ENCODE data around the gene DCUN1D2. TPM values are rescaled to one million over a fixed set of nuclear protein-coding genes. Genes with fewer than 3 reads are reported as not detected.
A peak's percentile ranks its signal among the peaks of the same experiment; 100 is the strongest.
"Not testable (repeated sequence)": the region's sequence is repeated elsewhere in the genome, so short reads cannot be mapped to it uniquely, and the experiment has no call there.

The DCUN1D2 gene
- total RNA-seq (2014; rRNA removed): 9.6 and 10.8 TPM in 2 replicates
- polyA plus RNA-seq (2012): 4.7 TPM

DNA sequence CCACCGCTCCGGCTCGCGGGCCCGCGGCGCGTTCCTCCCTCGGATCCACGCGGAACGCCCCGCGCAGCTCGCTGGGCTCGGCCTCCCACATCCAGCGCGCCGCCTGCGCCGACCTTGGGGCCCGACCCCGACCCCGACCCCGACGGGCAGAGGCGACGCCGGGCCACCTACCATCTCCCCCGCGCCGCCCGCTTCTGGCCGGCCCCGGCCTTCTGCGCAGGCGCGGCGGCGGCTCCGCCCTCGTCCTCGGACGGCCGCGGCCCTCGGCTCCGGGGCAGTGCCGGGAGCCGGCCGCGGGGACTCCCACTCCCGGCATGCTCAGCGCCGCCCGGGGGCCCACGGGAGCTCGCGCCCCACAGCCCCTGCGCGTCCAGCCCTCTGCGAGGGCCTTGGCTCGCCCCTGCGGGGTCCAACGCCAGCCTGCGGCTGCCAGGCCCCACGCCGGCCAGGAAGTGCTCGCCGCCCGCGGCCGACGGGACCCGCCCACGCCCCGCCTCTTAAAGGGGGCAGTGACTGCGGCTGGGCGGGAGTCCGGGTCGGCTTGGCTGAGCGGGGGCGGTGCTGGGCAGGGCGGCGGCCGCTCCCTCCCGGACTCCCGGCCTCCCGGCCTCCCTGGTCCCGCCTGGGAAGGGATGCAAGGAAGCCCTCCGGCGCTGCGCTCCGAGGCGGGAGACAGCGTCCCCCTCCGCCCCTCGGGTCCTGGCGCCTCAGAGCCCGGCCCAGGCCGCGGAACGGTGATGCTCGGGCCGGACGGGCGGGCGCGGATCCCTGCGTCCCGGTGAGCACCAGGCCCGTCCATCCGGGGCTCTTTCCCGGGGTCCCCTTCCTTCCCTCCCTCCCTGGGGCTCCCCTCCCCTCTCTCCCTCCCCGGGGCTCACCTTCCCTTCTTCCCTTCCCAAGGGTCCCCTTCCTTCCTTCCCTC lies at the start of gene DCUN1D2:
DCUN1D2 (minus strand) TSS at position 216 of the 922 bp plus-strand sequence; CDS start at position 174, 42 bp downstream.
- peak; percentile 96 for DNase-seq (ENCODE audit: low read depth)

DNA sequence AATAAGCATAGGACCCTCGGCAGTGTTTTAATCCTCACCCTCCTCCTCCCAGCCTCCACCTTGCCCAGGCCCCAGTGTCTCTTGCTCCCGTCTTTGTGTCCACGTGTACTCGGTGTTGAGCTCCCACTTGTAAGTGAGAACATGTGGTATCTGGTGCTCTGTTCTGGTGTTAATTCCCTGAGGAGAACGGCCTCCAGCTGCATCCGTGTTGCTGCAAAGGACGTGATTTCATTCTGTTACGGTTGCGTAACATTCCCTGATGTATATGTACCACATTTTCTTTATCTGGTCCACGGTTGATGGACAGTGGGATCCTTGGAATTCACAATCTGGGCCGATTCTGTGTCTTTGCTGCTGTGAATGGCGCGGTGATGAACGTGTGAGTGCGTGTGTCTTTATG lies 49.3 kb upstream of the DCUN1D2 start:
- DNase-seq (ENCODE audit: low read depth): no peak

DNA sequence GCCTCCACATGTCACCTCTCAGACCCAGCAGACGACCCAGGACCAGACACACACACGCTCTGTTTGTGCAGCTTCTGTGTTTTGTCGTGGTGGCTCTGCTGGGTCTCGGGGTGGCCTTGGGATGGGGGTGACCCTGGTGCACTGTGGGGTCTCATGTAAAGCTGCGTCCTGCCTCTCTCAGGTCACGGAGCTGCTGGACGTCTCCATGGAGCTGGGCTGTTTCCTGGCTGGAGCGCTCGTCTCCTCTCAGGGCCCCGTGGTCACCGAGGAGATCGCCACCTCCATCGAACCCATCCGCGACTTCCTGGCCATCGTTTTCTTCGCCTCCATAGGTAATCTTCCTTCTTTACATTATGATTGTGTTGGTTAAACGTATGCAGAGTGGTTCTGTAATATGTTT lies 48.7 kb upstream of the DCUN1D2 start:
- DNase-seq (ENCODE audit: low read depth): no peak

DNA sequence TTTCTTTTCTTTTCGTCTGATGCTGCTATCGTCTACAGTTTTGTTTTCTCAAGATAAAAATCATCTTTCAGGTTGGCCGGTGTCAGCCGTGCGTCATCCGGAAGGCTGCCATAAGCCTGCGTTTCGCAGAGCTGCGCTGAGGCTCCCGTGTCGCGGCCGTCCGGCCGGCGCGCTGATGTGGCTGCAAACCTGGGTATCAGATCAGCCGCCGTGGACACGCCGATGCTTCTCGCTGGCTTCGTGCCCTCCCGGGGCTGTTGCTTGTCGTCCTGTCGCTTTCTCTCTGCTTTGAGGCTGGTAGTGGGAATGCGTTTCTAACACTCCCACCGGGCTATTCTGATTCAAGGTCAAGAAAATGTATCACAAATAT lies 48.2 kb upstream of the DCUN1D2 start:
- DNase-seq (ENCODE audit: low read depth): no peak

DNA sequence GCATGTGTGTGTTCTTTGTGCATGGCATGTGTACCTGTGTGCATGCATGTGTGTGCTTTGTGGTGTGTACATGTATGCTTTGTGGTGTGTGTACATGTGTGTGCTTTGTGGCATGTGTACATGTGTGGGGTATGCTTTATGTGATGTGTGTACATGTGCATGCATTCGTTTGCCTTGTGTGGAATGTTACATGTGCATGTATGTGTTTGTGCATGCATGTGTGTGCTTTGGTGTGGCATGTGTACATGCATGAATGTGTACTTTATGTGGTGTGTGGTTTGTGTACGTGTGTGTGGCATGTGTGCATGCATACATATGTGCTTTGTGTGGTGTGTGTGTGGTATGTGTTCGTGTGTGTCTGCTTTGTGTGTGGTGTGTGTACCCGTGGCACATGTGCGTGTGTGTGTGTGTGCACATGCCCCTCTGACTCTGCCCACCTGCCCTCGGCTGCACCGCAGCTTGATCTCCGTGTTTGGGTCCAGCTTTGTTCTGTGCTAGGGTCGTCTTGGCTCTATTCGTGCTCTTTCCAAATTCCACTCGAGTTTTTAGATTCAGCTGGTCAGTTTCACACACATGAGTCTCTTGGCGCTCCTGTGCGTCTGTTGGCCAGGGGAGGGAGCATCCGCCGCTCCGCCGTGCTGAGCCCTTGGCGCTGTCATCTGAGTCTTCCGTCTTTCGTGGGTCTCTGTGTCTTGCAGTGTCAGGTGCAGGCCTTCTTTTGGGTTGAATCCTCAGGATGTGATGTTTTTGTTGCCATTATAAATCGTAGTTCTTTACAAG lies 47.6 kb upstream of the DCUN1D2 start:
- no peak for DNase-seq (ENCODE audit: low read depth)

DNA sequence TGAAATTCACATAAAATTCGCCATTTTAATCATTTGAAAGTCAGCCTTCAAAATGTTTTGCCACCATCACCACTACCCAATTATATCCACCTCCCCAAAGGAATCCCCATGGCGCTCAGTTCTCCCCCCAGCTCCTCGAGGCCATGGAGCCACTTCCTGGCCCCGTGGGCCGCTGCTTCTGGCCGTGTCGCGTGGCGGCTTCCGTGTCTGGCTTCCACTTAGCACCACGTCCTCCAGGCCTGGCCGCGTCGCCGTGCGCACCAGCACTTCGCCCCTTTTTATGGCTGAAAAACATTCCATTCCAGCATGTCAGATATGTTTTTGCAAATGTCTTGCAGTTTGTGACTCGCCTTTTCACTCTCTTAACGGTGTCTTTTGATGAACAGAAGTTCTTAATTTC lies 46.7 kb upstream of the DCUN1D2 start:
- DNase-seq (ENCODE audit: low read depth): no peak

DNA sequence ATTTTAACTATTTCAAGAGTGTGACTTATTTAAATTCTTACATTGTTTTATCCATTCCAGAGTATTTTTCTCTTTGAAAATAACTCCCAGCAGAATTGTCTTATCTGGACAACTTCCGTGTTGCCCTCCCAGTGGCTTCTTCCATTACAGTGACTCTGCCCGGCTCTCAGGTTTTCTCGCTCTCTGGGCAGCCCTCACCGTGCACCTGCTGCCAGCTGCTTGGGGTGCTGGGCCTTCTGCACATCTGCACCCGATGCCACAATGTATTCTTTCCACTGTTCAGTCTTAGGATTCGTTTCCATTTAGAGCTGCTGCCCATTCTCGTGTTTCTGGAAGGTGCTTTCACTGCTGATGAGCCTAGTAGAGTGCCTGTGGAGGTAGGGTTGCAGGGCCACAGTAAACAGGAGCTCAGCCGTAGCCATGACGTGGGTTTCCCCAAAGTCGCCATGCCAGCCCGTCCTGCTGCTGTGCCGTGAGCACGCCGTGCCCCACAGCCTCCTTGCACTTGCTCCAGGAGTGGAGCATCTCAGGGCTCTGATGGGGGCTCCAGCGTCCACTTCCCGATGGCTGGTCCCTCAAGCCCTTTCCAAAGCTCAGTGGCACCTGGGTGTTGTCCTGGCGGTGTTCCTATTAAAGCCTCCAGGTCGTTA lies 46.1 kb upstream of the DCUN1D2 start:
- DNase-seq (ENCODE audit: low read depth): no peak

DNA sequence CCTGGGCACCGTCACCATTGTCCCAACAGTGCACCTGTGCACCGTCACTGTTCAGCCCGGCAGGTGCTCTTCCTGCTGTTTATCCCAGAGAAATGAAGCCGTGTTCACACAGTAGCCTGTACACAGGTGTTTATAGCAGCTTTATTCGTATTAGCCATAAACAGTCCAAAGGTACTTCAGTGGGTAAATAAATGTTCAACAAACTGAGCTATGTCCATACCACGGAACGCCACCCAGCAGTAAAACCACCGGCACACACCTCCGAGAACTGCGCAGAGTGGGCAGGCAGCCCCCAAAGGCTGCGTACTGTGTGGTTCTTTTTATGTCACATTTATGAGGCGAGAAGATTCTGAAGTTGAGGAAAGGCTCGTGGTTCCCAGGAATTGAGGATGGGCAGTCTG lies 44.9 kb upstream of the DCUN1D2 start:
- DNase-seq (ENCODE audit: low read depth): no peak

DNA sequence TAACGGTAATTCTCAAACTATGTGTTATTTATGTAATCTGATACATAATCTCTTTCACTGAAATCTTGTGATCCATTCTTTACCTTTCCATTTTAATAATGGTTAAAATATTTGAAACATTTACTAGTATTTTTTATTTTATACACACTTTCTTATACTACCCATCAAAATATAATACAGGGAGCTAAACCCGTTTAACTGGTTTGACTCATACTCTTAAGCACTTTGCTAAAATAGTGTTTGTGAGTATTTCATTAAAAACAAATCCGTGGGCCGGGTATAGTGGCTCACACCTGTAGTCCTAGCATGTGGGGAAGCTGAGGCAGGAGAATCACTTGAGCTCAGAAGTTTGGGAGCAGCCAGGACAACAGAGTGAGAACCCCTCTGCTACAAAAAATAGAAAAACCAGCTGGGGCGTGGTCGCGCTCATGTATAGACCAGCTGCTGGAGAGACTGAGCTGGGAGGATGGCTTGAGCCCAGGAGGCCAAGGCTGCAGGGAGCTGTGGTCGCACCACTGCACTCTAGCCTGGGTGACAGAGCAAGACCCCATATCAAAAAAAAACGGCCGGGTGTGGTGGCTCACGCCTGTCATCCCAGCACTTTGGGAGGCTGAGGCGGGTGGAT lies 43.8 kb upstream of the DCUN1D2 start:
- no peak for DNase-seq (ENCODE audit: low read depth)

DNA sequence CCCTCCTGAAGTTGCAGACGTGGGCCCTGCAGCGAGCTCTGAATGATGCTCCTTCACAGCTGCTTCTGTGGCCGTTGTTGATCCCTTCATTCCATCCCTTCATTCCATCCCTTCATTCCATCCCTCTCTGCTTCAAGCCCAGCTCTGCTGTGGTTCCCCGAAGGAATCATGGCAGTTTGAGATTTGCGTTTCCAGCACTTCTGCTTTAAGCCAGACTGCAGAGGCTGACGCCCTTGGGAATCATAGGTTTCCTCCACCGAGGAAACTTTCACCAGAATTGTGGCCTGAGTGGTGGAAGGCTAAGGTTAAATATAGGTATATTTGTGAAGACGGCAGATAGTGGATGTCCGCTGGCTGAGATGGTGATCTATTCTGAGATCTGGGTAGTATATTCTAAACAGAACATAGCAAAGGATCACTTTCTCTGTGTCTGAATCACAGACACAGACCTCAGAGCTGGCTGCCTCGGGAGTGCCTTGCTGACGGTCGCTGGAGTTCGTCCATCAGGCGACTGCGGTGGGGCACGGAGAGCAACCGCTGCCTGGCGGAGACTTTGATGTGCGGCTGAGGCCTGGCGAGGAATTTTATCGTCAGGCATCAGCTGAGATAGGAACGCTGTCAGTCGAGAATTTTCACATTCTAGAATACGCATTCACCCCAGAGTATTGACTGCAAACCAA lies 42.8 kb upstream of the DCUN1D2 start:
- no peak for DNase-seq (ENCODE audit: low read depth)

DNA sequence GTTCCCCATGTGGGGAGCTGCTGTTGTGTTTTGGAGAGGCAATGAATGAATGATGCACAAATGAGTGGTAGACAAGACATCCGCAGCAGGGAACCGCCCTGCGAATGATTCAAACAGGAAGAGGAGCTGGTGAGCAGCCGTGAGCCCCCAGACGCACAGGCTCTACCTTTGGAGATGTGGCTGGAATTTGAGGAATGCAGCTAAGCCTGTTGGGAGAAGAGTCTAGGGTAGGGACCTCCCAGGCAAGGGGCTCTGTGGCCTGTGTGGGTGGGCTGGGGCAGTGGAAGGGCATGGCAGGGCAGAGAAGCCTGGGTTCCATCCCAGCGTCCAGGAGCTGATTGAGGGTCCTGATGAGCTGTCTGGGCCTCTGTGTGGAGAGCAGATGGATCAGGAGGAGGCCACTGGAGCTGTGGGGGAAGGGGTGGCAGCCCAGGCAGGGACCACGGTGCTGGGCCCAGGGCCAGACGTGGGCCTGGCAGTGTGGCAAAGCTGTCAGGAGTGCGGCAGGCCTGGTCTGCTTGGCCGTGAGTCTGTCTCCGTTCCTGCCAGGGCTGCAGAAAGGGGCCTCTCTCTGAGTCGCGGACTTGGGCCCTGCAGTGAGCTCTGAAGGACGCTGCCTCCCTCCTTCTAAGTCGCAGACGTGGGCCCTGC lies 41.8 kb upstream of the DCUN1D2 start:
- DNase-seq (ENCODE audit: low read depth): no peak

DNA sequence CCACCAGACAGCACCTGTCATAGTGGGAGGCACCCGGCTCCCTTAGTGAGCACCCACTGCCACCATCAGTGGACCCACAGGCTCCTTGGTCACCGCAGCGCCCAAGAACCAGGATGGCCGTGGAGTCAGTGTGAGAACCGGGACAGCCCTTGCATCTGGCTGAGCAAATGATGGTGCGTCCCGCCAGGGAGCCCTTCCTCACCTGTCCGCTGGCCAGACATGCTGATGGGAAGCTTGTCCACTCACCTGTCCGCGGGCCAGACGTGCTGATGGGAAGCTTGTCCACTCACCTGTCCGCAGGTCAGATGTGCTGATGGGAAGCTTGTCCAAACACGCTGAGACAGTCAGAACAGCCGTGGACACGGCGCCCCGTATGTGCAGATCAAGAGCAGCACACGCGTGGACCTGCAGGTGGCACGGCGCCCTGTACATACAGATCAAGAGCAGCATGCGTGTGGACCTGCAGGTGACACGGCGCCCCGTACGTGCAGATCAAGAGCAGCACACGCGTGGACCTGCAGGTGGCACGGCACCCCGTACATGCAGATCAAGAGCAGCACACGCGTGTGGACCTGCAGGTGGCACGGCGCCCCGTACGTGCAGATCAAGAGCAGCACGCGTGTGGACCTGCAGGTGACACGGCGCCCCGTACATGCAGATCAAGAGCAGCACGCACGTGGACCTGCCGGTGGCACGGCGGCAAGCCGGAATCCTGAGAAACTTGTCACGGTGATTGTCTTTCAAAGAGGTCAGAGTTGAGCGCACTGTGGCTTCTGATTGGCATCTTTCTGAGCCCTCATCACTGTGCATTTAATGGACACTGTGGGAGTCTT lies 40.7 kb upstream of the DCUN1D2 start:
- DNase-seq (ENCODE audit: low read depth): no peak

DNA sequence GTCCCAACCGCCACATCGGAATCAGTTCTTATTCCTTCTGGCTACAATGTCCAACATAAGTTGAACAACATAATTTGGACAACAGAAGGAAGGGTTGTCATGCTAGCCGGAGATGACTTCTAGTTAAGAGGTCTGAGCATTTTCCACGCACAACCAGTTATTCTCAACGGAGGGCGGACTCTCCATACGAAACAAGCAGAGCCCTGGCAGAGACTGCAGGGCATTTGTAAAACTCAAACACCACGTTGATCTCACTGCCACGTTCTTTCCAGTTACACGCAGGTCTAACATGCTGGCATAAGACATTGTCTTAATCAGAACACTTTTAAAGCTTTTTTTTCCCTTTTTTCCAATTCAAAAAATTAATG lies 38.3 kb upstream of the DCUN1D2 start:
- no peak for DNase-seq (ENCODE audit: low read depth)

DNA sequence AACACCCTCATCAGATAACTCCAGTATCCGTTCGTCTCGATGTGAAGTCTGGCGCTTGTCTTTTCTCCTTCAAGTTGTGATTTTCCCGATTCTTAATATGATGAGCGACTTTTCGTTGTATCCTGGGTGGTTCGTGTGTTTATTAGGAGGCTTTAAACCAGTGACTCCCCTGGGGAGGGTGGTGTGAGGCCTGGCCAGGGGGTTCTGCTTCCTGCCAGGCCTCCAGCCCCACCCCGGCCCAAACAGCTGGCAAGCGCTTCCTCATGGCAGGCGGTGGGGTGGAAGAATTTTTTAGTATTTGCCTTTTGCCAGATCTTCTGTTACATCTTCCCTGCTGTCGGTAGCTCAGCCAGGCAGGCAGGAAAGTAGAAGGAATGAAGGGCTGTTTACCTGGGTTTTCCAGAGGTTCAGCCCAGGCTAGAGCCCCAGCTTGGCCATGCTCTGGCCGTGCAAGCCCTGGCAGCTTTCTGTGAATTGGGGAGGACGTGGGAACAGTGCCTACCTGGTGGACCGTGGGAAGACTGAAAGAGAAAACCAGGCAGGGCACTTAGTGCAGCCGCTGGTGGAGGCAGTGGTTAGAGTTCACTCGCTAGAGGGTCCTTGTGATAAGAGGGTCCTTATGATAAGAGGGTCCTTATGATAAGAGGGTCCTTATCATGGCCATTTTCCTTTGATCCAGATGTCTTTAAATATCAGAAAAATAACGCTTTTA lies 37.7 kb upstream of the DCUN1D2 start:
- DNase-seq (ENCODE audit: low read depth): no peak

DNA sequence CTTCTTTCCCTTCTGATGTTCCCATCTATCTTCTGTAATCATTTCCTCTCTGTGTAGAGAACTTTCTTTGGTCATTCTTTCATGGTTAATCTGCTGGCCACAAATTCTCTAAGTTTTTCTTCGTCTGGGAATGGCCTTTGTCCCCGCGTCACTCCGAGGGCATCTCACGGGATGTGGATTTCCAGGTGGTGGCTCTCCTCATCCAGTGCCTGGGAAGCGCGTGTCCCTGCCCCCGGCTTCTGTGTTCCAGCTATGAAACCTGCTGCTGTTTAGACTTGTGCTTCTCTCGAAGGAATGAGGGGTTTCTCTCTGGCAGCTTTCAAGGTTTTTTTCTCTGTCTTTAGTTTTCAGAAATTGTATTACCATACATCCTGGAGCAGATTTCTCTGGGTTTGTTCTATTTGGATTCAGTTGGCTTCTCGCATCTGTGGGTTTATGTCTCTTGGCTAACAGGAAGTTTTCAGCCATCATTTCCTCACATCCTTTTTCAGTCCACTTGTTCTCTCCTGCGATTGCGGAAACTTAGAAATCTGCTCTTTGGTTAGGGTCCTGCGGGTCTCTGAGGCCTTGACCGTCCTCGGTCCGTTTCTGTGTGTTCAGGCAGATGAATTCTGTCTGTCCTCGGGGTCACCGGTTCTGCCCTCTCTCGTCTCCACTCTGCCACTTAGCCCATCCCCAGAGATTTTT lies 36.9 kb upstream of the DCUN1D2 start:
- DNase-seq (ENCODE audit: low read depth): no peak

DNA sequence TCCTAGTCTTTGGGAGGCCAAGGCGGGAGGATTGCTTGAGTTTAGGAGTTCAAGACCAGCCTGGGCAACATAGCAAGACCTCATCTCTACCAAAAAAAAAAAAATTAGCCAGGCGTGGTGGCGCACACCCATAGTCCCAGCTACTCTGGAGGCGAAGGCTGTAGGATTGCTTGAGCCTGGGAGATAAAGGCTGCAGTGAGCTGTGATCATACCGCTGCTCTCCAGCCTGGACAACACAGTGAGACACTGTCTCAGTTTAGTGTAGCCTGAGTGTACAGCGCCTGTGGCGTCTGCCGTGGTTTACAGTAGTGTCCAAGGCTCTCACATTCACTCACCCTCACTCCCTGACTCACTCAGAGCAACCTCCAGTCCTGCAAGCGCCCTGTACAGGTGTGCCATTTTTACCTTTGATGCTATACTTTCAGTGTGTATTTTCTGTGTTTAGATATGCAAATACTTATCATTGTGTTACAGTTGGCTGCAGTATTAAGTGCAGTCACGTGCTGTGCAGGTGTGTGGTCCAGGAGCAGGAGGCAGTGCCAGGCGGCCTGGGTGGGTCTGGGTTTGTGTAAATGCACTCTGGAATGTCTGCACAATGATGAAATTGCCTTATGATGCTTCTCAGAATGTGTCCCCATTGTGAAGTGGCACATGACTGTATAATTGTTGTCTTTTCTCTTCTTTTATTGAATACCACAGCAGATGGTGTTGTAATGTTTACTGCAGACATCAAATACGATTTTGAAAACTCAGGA lies 36.1 kb upstream of the DCUN1D2 start:
- no peak for DNase-seq (ENCODE audit: low read depth)

DNA sequence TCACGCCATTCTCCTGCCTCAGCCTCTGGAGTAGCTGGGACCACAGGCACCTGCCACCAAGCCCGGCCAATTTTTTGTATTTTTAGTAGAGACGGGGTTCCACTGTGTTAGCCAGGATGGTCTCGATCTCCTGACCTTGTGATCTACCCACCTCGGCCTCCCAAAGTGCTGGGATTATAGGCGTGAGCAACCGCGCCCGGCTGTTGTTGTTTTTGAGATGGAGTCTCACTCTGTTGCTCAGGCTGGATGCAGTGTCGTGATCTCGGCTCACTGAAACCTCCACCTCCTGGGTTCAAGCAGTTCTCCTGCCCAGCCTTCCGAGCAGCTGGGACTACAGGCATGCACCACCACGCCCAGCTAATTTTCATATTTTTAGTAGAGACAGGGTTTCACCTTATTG lies 31.9 kb upstream of the DCUN1D2 start:
- not testable (repeated sequence) for DNase-seq (ENCODE audit: low read depth)

DNA sequence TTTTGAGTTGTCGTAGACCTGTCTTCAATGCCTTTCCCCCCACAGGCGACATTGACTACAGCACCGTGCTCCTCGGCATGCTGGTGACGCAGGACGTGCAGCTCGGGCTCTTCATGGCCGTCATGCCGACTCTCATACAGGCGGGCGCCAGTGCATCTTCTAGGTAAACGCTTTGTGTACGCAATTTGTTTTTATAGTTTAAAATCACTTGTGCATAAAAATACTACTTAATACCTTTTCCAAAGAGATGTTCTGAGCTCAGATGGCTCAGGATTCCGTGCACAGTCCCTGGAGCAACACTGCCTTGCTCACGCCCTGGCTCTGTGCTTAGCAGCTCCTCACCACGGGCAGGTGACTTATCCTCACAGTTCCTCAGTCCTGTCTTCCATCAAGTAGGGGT lies 30.1 kb upstream of the DCUN1D2 start:
- DNase-seq (ENCODE audit: low read depth): no peak

Measured in LHCN-M2 (cell line).